Measurements from ENCODE around the gene NKAPD1. TPM values are rescaled to one million over a fixed set of nuclear protein-coding genes. Genes with fewer than 3 reads are reported as not detected.

NKAPD1 gene
- total and polyA plus RNA-seq, 9 of the 15 experiments (the other 6 are each of a cell fraction or from before 2014, with no cell fraction given) = 14.1 to 73.5 (median 29.3) TPM

DNA sequence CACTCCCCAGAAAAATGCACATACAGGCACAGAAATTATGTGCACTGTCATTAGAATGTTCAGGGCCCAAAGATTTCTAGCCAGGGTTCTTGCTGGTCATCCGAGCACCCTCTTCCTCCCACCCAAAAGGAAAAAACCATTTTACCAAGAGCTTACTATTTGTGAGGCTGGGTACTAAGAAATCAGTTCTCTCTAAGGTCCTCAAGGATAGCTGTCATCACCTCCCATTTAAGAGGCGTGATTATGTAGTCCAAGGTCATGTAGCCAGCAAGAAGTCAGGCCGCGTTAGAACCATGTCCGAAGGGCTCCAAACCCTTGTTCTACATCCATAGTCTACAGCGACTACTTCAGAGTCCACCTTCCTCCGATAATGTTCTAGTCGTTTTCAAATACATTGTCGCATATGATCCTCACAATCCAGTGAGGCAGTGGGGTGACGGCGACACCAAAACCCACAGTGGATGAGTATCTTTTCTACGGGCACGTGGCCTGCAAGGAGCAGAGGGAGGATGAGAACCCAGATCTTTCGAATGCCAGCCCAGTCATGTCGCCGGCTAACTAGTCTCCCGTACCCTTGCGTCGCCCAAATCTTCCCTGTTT, 11.8 kb downstream of the NKAPD1 start:
- Histone ChIP-seq H2AFZ (ENCODE audit: low read depth, low read length) (peak overlapping the region; percentile 95), H4K20me1 (replicated peaks; ENCODE audit: control insufficient read depth, insufficient read depth, low read length) (no peaks in the 10 kb centered on the region), H3K9me1 (ENCODE audit: control insufficient read depth, insufficient read depth, low read length) (no peaks in the 10 kb centered on the region), H3K79me2 (ENCODE audit: control insufficient read depth, insufficient read depth, low read length) (peaks cover 70% of the 10 kb centered on the region), H3K27ac (ENCODE audit: extremely low read depth, low read depth, low read length) (peak overlapping the region; percentile 84), H3K4me2 (ENCODE audit: insufficient read depth, low read length) (peak overlapping the region; percentile 100), H3K9me3 (replicated peaks; ENCODE audit: control insufficient read depth, insufficient read depth, low read depth, low read length) (0 out of 2 replicates have a peak, but pooled peaks cover 3% of the 10 kb centered on the region), H3K4me3 (peak overlapping the region; percentile 84), H3K36me3 (ENCODE audit: control insufficient read depth, insufficient read depth, low read length) (peaks cover 85% of the 10 kb centered on the region), H3K4me1 (replicated peaks in 1 of 2; ENCODE audit: control insufficient read depth in 2 of 2, insufficient read depth in 2 of 2, low read length in 2 of 2) (peaks cover 0 to 19% of the 10 kb centered on the region in 2 experiments; a peak in 3 of 5 replicates), H3K9ac (ENCODE audit: insufficient read depth in 1 of 2, low read depth in 2 of 2, low read length in 2 of 2) (peak overlapping the region; percentile 93 to 98), H3K27me3 (ENCODE audit: control insufficient read depth in 2 of 2, insufficient read depth in 2 of 2, low read length in 2 of 2) (no peaks in the 10 kb centered on the region)
- CTCF ChIA-PET (ENCODE audit: low intra/inter-chr PET ratio) = no interaction called here
- in situ Hi-C loops (cut with MboI) (no loop called here), intact Hi-C loops (cut with micrococcal nuclease) (loop anchor here (5.0 kb wide), 2 partner anchors 154 to 209 kb away; partner anchors contain the start of genes CFAP68 and FDXACB1)
- WGBS (ENCODE audit: insufficient coverage, low coverage, missing lambda C conversion rate) = 0% methylated on average over 19 of the region's 19 CpGs
- peak; percentile 67 for ATAC-seq
- BruUV-seq (replicated peaks) = TSS peak; percentile 78
- FAIRE-seq = peak; percentile 40
- POLR2A ChIA-PET = interaction anchor here (1.3 to 1.7 kb wide), 2 partner anchors 11 to 43 kb away, joined by 5 to 9 read pairs; no protein-coding TSS in a partner anchor
- DNase-seq (ENCODE audit: extremely low read depth in 1 of 4, low spot score in 3 of 4) = peak; percentile 33 to 60 (median 44)
- TF ChIP-seq KAT8 (IDR thresholded peaks at IDR 0.05; ENCODE audit: low read depth) = no peak
- peak; percentile 39; the same call in 1 of the 2 replicates for TF ChIP-seq ZFX (CRISPR knock-in tag; IDR thresholded peaks at IDR 0.05)
- no peak for TF ChIP-seq HDAC2 (IDR thresholded peaks at IDR 0.05)
- no peak for TF ChIP-seq ETS2 (tag; IDR thresholded peaks at IDR 0.05; ENCODE audit: borderline replicate concordance, poor library complexity, severe bottlenecking)
- no peak for TF ChIP-seq SREBF1 (IDR thresholded peaks at IDR 0.05; ENCODE audit: borderline replicate concordance, low read depth, low read length)
- TF ChIP-seq ZBTB8A (IDR thresholded peaks at IDR 0.05; ENCODE audit: partially characterized antibody) = no peak
- TF ChIP-seq, protein P1, sequence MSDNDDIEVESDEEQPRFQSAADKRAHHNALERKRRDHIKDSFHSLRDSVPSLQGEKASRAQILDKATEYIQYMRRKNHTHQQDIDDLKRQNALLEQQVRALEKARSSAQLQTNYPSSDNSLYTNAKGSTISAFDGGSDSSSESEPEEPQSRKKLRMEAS (CRISPR knock-in tag; IDR thresholded peaks at IDR 0.05) = peak; percentile 87
- no peak for TF ChIP-seq FOXK1 (CRISPR knock-in tag; IDR thresholded peaks at IDR 0.05; ENCODE audit: borderline replicate concordance)
- TF ChIP-seq, protein P2, sequence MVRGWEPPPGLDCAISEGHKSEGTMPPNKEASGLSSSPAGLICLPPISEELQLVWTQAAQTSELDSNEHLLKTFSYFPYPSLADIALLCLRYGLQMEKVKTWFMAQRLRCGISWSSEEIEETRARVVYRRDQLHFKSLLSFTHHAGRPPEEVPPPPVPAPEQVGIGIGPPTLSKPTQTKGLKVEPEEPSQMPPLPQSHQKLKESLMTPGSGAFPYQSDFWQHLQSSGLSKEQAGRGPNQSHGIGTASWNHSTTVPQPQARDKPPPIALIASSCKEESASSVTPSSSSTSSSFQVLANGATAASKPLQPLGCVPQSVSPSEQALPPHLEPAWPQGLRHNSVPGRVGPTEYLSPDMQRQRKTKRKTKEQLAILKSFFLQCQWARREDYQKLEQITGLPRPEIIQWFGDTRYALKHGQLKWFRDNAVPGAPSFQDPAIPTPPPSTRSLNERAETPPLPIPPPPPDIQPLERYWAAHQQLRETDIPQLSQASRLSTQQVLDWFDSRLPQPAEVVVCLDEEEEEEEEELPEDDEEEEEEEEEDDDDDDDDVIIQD (CRISPR knock-in tag; IDR thresholded peaks at IDR 0.05) = no peak
- 0 out of 2 replicates have a peak, but pooled peaks have one; percentile 10 for TF ChIP-seq FOXP1 (CRISPR knock-in tag; IDR thresholded peaks at IDR 0.05)
- TF ChIP-seq, protein P3, sequence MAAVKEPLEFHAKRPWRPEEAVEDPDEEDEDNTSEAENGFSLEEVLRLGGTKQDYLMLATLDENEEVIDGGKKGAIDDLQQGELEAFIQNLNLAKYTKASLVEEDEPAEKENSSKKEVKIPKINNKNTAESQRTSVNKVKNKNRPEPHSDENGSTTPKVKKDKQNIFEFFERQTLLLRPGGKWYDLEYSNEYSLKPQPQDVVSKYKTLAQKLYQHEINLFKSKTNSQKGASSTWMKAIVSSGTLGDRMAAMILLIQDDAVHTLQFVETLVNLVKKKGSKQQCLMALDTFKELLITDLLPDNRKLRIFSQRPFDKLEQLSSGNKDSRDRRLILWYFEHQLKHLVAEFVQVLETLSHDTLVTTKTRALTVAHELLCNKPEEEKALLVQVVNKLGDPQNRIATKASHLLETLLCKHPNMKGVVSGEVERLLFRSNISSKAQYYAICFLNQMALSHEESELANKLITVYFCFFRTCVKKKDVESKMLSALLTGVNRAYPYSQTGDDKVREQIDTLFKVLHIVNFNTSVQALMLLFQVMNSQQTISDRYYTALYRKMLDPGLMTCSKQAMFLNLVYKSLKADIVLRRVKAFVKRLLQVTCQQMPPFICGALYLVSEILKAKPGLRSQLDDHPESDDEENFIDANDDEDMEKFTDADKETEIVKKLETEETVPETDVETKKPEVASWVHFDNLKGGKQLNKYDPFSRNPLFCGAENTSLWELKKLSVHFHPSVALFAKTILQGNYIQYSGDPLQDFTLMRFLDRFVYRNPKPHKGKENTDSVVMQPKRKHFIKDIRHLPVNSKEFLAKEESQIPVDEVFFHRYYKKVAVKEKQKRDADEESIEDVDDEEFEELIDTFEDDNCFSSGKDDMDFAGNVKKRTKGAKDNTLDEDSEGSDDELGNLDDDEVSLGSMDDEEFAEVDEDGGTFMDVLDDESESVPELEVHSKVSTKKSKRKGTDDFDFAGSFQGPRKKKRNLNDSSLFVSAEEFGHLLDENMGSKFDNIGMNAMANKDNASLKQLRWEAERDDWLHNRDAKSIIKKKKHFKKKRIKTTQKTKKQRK (IDR thresholded peaks at IDR 0.05; ENCODE audit: borderline replicate concordance, low read depth, low read length) = no peak
- no peak for TF ChIP-seq ZNF507 (tag; conservative IDR thresholded peaks at IDR 0.05)
- TF ChIP-seq TEAD4 (IDR thresholded peaks at IDR 0.05; ENCODE audit: low read length) = 0 out of 2 replicates have a peak, but pooled peaks have one; percentile 3
- TF ChIP-seq TEAD4 (CRISPR knock-in tag; IDR thresholded peaks at IDR 0.05; ENCODE audit: borderline replicate concordance) = no peak
- TF ChIP-seq, protein P4, sequence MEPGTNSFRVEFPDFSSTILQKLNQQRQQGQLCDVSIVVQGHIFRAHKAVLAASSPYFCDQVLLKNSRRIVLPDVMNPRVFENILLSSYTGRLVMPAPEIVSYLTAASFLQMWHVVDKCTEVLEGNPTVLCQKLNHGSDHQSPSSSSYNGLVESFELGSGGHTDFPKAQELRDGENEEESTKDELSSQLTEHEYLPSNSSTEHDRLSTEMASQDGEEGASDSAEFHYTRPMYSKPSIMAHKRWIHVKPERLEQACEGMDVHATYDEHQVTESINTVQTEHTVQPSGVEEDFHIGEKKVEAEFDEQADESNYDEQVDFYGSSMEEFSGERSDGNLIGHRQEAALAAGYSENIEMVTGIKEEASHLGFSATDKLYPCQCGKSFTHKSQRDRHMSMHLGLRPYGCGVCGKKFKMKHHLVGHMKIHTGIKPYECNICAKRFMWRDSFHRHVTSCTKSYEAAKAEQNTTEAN (CRISPR knock-in tag; IDR thresholded peaks at IDR 0.05) = no peak
- TF ChIP-seq ZNF583 (CRISPR knock-in tag; IDR thresholded peaks at IDR 0.05) = 0 out of 2 replicates have a peak, but pooled peaks have one; percentile 18
